K562 (cell line): ENCODE results near the gene WDR18. TPM values are rescaled to one million over a fixed set of nuclear protein-coding genes. Genes with fewer than 3 reads are reported as not detected.

Source experiments
- BDP1 ChIP-seq: IDR thresholded peaks from 3 replicates; pipeline ENCODE4 v1.6.1; 2011; ENCODE audit not compliant: insufficient read length, insufficient read depth
- BRD9 ChIP-seq: fragments of 450-650 bp; IDR thresholded peaks from 2 replicates; pipeline ENCODE4 v1.6.1; 2018; ENCODE audit warnings: low read depth; ENCODE audit not compliant: partially characterized antibody
- C11orf30 ChIP-seq: fragments of 450-650 bp; IDR thresholded peaks from 2 replicates; pipeline ENCODE4 v1.6.1; 2016; ENCODE audit warnings: low read depth, mild to moderate bottlenecking
- CBX1 ChIP-seq: sonication (generic); IDR thresholded peaks from 2 replicates; pipeline ENCODE4 v1.6.1; 2016; ENCODE audit warnings: antibody characterized with exemption, low read depth, mild to moderate bottlenecking
- EHMT2 ChIP-seq: fragments of 450-650 bp; IDR thresholded peaks from 2 replicates; pipeline ENCODE4 v1.6.1; 2018; ENCODE audit warnings: antibody characterized with exemption
- EZH2 ChIP-seq: IDR thresholded peaks from 2 replicates; pipeline ENCODE4 v1.6.1; 2012; ENCODE audit warnings: low read depth, mild to moderate bottlenecking, inconsistent platforms, low read length, borderline replicate concordance
- LEF1 ChIP-seq: fragments of 450-650 bp; IDR thresholded peaks from 2 replicates; pipeline ENCODE4 v1.6.1; 2016; ENCODE audit warnings: mild to moderate bottlenecking
- MTA1 ChIP-seq: fragments of 450-650 bp; IDR thresholded peaks from 2 replicates; pipeline ENCODE4 v1.6.1; 2017; ENCODE audit warnings: borderline replicate concordance
- NKRF ChIP-seq: fragments of 450-650 bp; IDR thresholded peaks from 2 replicates; pipeline ENCODE4 v1.6.1; 2016; ENCODE audit warnings: borderline replicate concordance
- NR2F6 ChIP-seq: fragments of 450-650 bp; formaldehyde crosslinking; IDR thresholded peaks from 2 replicates; pipeline ENCODE4 v1.4.0; 2020; ENCODE audit warnings: mild to moderate bottlenecking
- PCBP1 ChIP-seq: fragments of 200-400 bp; formaldehyde crosslinking; IDR thresholded peaks from 2 replicates; pipeline ENCODE4 v1.6.1; 2018; ENCODE audit warnings: mild to moderate bottlenecking, low read depth, low read length; ENCODE audit not compliant: poor library complexity, severe bottlenecking
- POLR2H ChIP-seq: IDR thresholded peaks from 2 replicates; pipeline ENCODE4 v1.6.1; 2016; ENCODE audit warnings: missing genetic modification characterization, low read depth, mild to moderate bottlenecking, control low read depth, missing compliant biosample characterization, moderate library complexity
- SAP30 ChIP-seq: fragments of 200-600 bp; sonication (generic); IDR thresholded peaks from 2 replicates; pipeline ENCODE4 v1.6.1; 2012; ENCODE audit warnings: borderline replicate concordance, low read depth, mild to moderate bottlenecking, moderate library complexity, low read length, control low read depth, inconsistent platforms; ENCODE audit not compliant: insufficient read depth, poor library complexity, severe bottlenecking
- SLC30A9 ChIP-seq: fragments of 250-450 bp; sonication (Bioruptor Pico); IDR thresholded peaks from 2 replicates; pipeline ENCODE4 v1.8.0; 2022; ENCODE audit warnings: mild to moderate bottlenecking, moderate library complexity
- TAF1 ChIP-seq: IDR thresholded peaks from 2 replicates; pipeline ENCODE4 v1.6.1; 2011; ENCODE audit warnings: mild to moderate bottlenecking, low read length, moderate library complexity; ENCODE audit not compliant: insufficient read depth, control insufficient read depth, severe bottlenecking; ENCODE audit errors: extremely low read depth
- ZBTB1 ChIP-seq: sonication (generic); formaldehyde crosslinking; IDR thresholded peaks from 2 replicates; pipeline ENCODE4 v1.8.1; 2023; ENCODE audit warnings: missing genetic modification reagents, low read depth, mild to moderate bottlenecking, borderline replicate concordance
- ZFP36 ChIP-seq: fragments of 150-350 bp; IDR thresholded peaks from 2 replicates; pipeline ENCODE4 v1.6.1; 2018; ENCODE audit warnings: low read length, low read depth; ENCODE audit not compliant: partially characterized antibody
- ZNF175 ChIP-seq: fragments of 200-800 bp; sonication (Bioruptor generic); IDR thresholded peaks from 2 replicates; pipeline ENCODE4 v1.6.1; 2016; ENCODE audit warnings: low read depth, mild to moderate bottlenecking, missing genetic modification characterization, missing compliant biosample characterization
- ZNF197 ChIP-seq: fragments of 200-800 bp; sonication (Bioruptor generic); IDR thresholded peaks from 2 replicates; pipeline ENCODE4 v1.6.1; 2016; ENCODE audit warnings: low read depth, missing genetic modification characterization, missing compliant biosample characterization
- polyA plus RNA-seq, 8 experiments: library from polyadenylated mRNA; depleted of rRNA in 4 of 8; stranded (reverse) in 5 of 8; unstranded in 3 of 8; fragments of >200 nt; fragmentation: Nextera tagmentation in 2 of 8; fragmentation: Illumina TruSeq in 1 of 8; extraction: Ambion mirVana in 2 of 8; extraction: Trizol in 1 of 8; gene quantifications; 2 replicates each; pipeline versions ENCODE4 v1.2.1 to v1.2.3, GENCODE V29; 2011 to 2014; ENCODE audit warnings: inconsistent platforms in 1 of 8, missing spikeins in 1 of 8
- total RNA-seq, 7 experiments: library from RNA; depleted of rRNA in 6 of 7; stranded (reverse); fragments of >200 nt in 6 of 7; fragmentation: Illumina TruSeq in 2 of 7; extraction: Trizol in 2 of 7; gene quantifications; 2 replicates each; pipeline versions ENCODE4 v1.2.1 to v1.2.3, GENCODE V29; 2011 to 2021; ENCODE audit warnings: low replicate concordance in 1 of 7

Gene WDR18
- total and polyA plus RNA-seq, 9 of the 15 experiments (the other 6 are each of a cell fraction or from before 2014, with no cell fraction given), result 0.65 to 181 (median 30.1) TPM

GRCh38 chr19:1019980-1020867, 36.1 kb downstream of the WDR18 start (continued):
- TF ChIP-seq EZH2, result no peak
- TF ChIP-seq ZFP36, result no peak
- TF ChIP-seq LEF1, result no peak
- no peak for TF ChIP-seq CBX1
- no peak for TF ChIP-seq TAF1
- TF ChIP-seq BRD9, result no peak
- TF ChIP-seq PCBP1, result no peak
- TF ChIP-seq ZNF197 (CRISPR knock-in tag), result no peak
- peak; percentile 36 for TF ChIP-seq SAP30
- TF ChIP-seq POLR2H (tag), result no peak
- TF ChIP-seq C11orf30, result no peak
- no peak for TF ChIP-seq MTA1
- TF ChIP-seq ZNF175, result 0 out of 2 replicates have a peak, but pooled peaks have one; percentile 27
- 0 out of 2 replicates have a peak, but pooled peaks have one; percentile 20 for TF ChIP-seq NKRF
- TF ChIP-seq ZBTB1 (CRISPR knock-in tag), result no peak
- TF ChIP-seq BDP1, result no peak
- no peak for TF ChIP-seq NR2F6 (CRISPR knock-in tag)
- no peak for TF ChIP-seq SLC30A9
- TF ChIP-seq EHMT2, result no peak
